ENCODE results near the gene MRPS12.

DNA sequence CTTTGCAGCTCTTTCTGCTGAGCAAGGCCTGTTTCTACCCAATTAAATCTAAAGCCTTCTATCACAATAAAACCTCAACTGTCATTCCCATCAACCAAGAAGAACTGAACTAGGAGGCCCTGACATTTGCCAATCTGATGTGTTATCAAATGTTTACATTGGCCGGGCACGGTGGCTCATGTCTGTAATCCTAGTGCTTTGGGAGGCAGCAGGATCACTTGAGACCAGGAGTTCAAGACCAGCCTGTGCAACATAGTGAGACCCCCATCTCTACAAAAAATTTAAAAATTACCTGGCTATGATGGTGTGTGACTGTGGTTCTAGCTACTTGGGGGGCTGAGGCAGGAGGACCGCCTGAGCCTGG is 47.6 kb downstream of the MRPS12 start:
- TF ChIP-seq, protein P1, sequence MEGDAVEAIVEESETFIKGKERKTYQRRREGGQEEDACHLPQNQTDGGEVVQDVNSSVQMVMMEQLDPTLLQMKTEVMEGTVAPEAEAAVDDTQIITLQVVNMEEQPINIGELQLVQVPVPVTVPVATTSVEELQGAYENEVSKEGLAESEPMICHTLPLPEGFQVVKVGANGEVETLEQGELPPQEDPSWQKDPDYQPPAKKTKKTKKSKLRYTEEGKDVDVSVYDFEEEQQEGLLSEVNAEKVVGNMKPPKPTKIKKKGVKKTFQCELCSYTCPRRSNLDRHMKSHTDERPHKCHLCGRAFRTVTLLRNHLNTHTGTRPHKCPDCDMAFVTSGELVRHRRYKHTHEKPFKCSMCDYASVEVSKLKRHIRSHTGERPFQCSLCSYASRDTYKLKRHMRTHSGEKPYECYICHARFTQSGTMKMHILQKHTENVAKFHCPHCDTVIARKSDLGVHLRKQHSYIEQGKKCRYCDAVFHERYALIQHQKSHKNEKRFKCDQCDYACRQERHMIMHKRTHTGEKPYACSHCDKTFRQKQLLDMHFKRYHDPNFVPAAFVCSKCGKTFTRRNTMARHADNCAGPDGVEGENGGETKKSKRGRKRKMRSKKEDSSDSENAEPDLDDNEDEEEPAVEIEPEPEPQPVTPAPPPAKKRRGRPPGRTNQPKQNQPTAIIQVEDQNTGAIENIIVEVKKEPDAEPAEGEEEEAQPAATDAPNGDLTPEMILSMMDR (IDR thresholded peaks at IDR 0.05; ENCODE audit: insufficient read depth, low read length, poor library complexity, severe bottlenecking) = no peak
- TF ChIP-seq EZH2phosphoT487 (conservative IDR thresholded peaks at IDR 0.05; ENCODE audit: low read length) = no peak
